ENCODE results near the gene ATAD3C.
"Not testable (repeated sequence)": the region's sequence is repeated elsewhere in the genome, so short reads cannot be mapped to it uniquely, and the experiment has no call there.

Gene ATAD3C

GRCh38 chr1:1505801-1506200, 56.3 kb downstream of the ATAD3C start:
- H3K4me2 ChIP-seq (ENCODE audit: low read length, poor library complexity, severe bottlenecking); H3K4ac ChIP-seq (ENCODE audit: low read depth in 1 of 2, low read length in 2 of 2); H3K18ac ChIP-seq (ENCODE audit: low read depth in 1 of 2, low read length in 2 of 2); H4K91ac ChIP-seq (ENCODE audit: low read length); H2BK12ac ChIP-seq (ENCODE audit: low read length in 2 of 2); H3K23ac ChIP-seq (ENCODE audit: low read length in 2 of 2); H2BK15ac ChIP-seq (ENCODE audit: low read depth, poor library complexity, severe bottlenecking); H3K9me3 ChIP-seq (ENCODE audit: control insufficient read depth, low read length); H2BK5ac ChIP-seq (ENCODE audit: low read depth, low read length, poor library complexity, severe bottlenecking); H2AK5ac ChIP-seq (ENCODE audit: low read length, severe bottlenecking); H3K27ac ChIP-seq (ENCODE audit: low read length, poor library complexity, severe bottlenecking); H3K4me3 ChIP-seq (ENCODE audit: insufficient read depth in 1 of 2, low read depth in 1 of 2, low read length in 2 of 2); H3K27me3 ChIP-seq (ENCODE audit: control insufficient read depth in 1 of 2, insufficient read depth in 1 of 2, low read length in 2 of 2); H3K36me3 ChIP-seq (ENCODE audit: control insufficient read depth in 1 of 2, insufficient read depth in 2 of 2, low read depth in 1 of 2, low read length in 2 of 2); DNase-seq; H3K79me1 ChIP-seq (replicated peaks; ENCODE audit: low read length, poor library complexity, severe bottlenecking); H2BK120ac ChIP-seq (ENCODE audit: low read depth, low read length); H3K4me1 ChIP-seq (ENCODE audit: control insufficient read depth, insufficient read depth, low read depth, low read length); H2AFZ ChIP-seq (ENCODE audit: low read depth, low read length); H3K14ac ChIP-seq (ENCODE audit: low read length in 2 of 2): not testable (repeated sequence)
- WGBS, result 83% methylated on average over 4 of the region's 5 CpGs
- H3K9ac ChIP-seq (ENCODE audit: low read length), result peak overlapping the region; percentile 41
- H4K8ac ChIP-seq (ENCODE audit: low read length), result peak overlapping the region; percentile 49

- Histone ChIP-seq H3K4ac (ENCODE audit: low read depth in 1 of 2, low read length in 2 of 2) (no peak overlapping the region), H2BK15ac (ENCODE audit: low read depth, poor library complexity, severe bottlenecking) (no peak overlapping the region), H3K27me3 (ENCODE audit: control insufficient read depth in 1 of 2, insufficient read depth in 1 of 2, low read length in 2 of 2) (no peaks in the 10 kb centered on the region), H2BK5ac (ENCODE audit: low read depth, low read length, poor library complexity, severe bottlenecking) (no peak overlapping the region), H3K4me2 (ENCODE audit: low read length, poor library complexity, severe bottlenecking) (no peak overlapping the region), H3K79me1 (replicated peaks; ENCODE audit: low read length, poor library complexity, severe bottlenecking) (peaks cover 2% of the 10 kb centered on the region), H3K9ac (ENCODE audit: low read length) (no peak overlapping the region), H3K9me3 (ENCODE audit: control insufficient read depth, low read length) (no peaks in the 10 kb centered on the region), H4K91ac (ENCODE audit: low read length) (no peak overlapping the region), H3K4me1 (ENCODE audit: control insufficient read depth, insufficient read depth, low read depth, low read length) (peaks cover 4% of the 10 kb centered on the region), H3K23ac (ENCODE audit: low read length in 2 of 2) (no peak overlapping the region), H2BK12ac (ENCODE audit: low read length in 2 of 2) (no peak overlapping the region), H3K36me3 (ENCODE audit: control insufficient read depth in 1 of 2, insufficient read depth in 2 of 2, low read depth in 1 of 2, low read length in 2 of 2) (no peaks in the 10 kb centered on the region), H2AFZ (ENCODE audit: low read depth, low read length) (no peak overlapping the region), H3K27ac (ENCODE audit: low read length, poor library complexity, severe bottlenecking) (no peak overlapping the region), H3K18ac (ENCODE audit: low read depth in 1 of 2, low read length in 2 of 2) (no peak overlapping the region), H3K4me3 (ENCODE audit: insufficient read depth in 1 of 2, low read depth in 1 of 2, low read length in 2 of 2) (no peak overlapping the region), H3K14ac (ENCODE audit: low read length in 2 of 2) (no peak overlapping the region), H2BK120ac (ENCODE audit: low read depth, low read length) (no peak overlapping the region), H4K8ac (ENCODE audit: low read length) (no peak overlapping the region), H2AK5ac (ENCODE audit: low read length, severe bottlenecking) (no peak overlapping the region)
- WGBS, result 96% methylated on average over 4 of the region's 4 CpGs
- no peak for DNase-seq
Measured at GRCh38 chr1:1507305-1507704, 57.8 kb downstream of the ATAD3C start.

GRCh38 chr1:1508775-1509464, 59.4 kb downstream of the ATAD3C start:
- not testable (repeated sequence) for H3K18ac ChIP-seq (ENCODE audit: low read depth in 1 of 2, low read length in 2 of 2); H2BK120ac ChIP-seq (ENCODE audit: low read depth, low read length); H2AK5ac ChIP-seq (ENCODE audit: low read length, severe bottlenecking); H2BK5ac ChIP-seq (ENCODE audit: low read depth, low read length, poor library complexity, severe bottlenecking); H3K14ac ChIP-seq (ENCODE audit: low read length in 2 of 2); H2AFZ ChIP-seq (ENCODE audit: low read depth, low read length); H3K27ac ChIP-seq (ENCODE audit: low read length, poor library complexity, severe bottlenecking); H4K91ac ChIP-seq (ENCODE audit: low read length); H3K4ac ChIP-seq (ENCODE audit: low read depth in 1 of 2, low read length in 2 of 2); H4K8ac ChIP-seq (ENCODE audit: low read length); H3K27me3 ChIP-seq (ENCODE audit: control insufficient read depth in 1 of 2, insufficient read depth in 1 of 2, low read length in 2 of 2); H3K23ac ChIP-seq (ENCODE audit: low read length in 2 of 2); H3K36me3 ChIP-seq (ENCODE audit: control insufficient read depth in 1 of 2, insufficient read depth in 2 of 2, low read depth in 1 of 2, low read length in 2 of 2); H3K9me3 ChIP-seq (ENCODE audit: control insufficient read depth, low read length); H2BK15ac ChIP-seq (ENCODE audit: low read depth, poor library complexity, severe bottlenecking); H3K79me1 ChIP-seq (replicated peaks; ENCODE audit: low read length, poor library complexity, severe bottlenecking); H3K4me3 ChIP-seq (ENCODE audit: insufficient read depth in 1 of 2, low read depth in 1 of 2, low read length in 2 of 2); H3K4me1 ChIP-seq (ENCODE audit: control insufficient read depth, insufficient read depth, low read depth, low read length); H2BK12ac ChIP-seq (ENCODE audit: low read length in 2 of 2); DNase-seq; H3K9ac ChIP-seq (ENCODE audit: low read length); H3K4me2 ChIP-seq (ENCODE audit: low read length, poor library complexity, severe bottlenecking)
- 87% methylated on average over 20 of the region's 34 CpGs for WGBS

- H3K9ac ChIP-seq (ENCODE audit: low read length); DNase-seq; H3K4me2 ChIP-seq (ENCODE audit: low read length, poor library complexity, severe bottlenecking); H2AFZ ChIP-seq (ENCODE audit: low read depth, low read length); H3K4ac ChIP-seq (ENCODE audit: low read depth in 1 of 2, low read length in 2 of 2); H4K91ac ChIP-seq (ENCODE audit: low read length); H3K27me3 ChIP-seq (ENCODE audit: control insufficient read depth in 1 of 2, insufficient read depth in 1 of 2, low read length in 2 of 2); H3K79me1 ChIP-seq (replicated peaks; ENCODE audit: low read length, poor library complexity, severe bottlenecking); H3K23ac ChIP-seq (ENCODE audit: low read length in 2 of 2); H2BK15ac ChIP-seq (ENCODE audit: low read depth, poor library complexity, severe bottlenecking); H3K14ac ChIP-seq (ENCODE audit: low read length in 2 of 2); H3K36me3 ChIP-seq (ENCODE audit: control insufficient read depth in 1 of 2, insufficient read depth in 2 of 2, low read depth in 1 of 2, low read length in 2 of 2); H4K8ac ChIP-seq (ENCODE audit: low read length); H3K9me3 ChIP-seq (ENCODE audit: control insufficient read depth, low read length); H3K18ac ChIP-seq (ENCODE audit: low read depth in 1 of 2, low read length in 2 of 2); H2BK120ac ChIP-seq (ENCODE audit: low read depth, low read length); H2AK5ac ChIP-seq (ENCODE audit: low read length, severe bottlenecking); H3K4me1 ChIP-seq (ENCODE audit: control insufficient read depth, insufficient read depth, low read depth, low read length); H2BK12ac ChIP-seq (ENCODE audit: low read length in 2 of 2); H2BK5ac ChIP-seq (ENCODE audit: low read depth, low read length, poor library complexity, severe bottlenecking); H3K4me3 ChIP-seq (ENCODE audit: insufficient read depth in 1 of 2, low read depth in 1 of 2, low read length in 2 of 2); H3K27ac ChIP-seq (ENCODE audit: low read length, poor library complexity, severe bottlenecking): not testable (repeated sequence)
- 90% methylated on average over 15 of the region's 21 CpGs for WGBS
Measured at GRCh38 chr1:1509465-1509850, 60.0 kb downstream of the ATAD3C start.

Data from mesenchymal stem cell (in vitro differentiated cells and primary cell).